ENCODE measurements around the gene CEBPE.

The CEBPE gene

DNA sequence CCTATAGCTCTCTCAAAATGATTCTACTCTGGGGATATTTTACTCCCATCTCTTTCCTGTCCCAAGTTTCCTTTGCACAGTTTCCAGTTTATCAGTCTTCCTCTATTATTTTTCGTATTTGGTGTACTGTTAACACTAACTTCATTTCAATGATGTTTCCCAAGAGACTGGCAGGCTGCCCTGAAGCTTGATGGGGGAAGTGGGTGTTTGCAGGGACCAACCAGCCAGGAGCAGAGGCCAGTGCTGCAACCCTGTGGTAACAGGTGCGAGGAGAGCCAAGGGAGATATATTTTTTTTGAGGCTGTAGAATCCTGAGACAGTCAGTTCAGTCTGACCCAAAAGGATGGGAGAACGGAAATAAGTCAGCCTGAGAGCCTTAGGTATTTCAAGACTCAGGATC is 11.8 kb upstream of the CEBPE start:
- DNase-seq (ENCODE audit: low read depth in 2 of 2): peak in 1 of 2 donors; percentile 62
- no peak overlapping the region for H3K4me3 ChIP-seq (replicated peaks in 1 of 2; ENCODE audit: low read depth in 2 of 2, low read length in 2 of 2)
- no peak for TF ChIP-seq CTCF (IDR thresholded peaks at IDR 0.05; ENCODE audit: low read depth, low read length)

DNA sequence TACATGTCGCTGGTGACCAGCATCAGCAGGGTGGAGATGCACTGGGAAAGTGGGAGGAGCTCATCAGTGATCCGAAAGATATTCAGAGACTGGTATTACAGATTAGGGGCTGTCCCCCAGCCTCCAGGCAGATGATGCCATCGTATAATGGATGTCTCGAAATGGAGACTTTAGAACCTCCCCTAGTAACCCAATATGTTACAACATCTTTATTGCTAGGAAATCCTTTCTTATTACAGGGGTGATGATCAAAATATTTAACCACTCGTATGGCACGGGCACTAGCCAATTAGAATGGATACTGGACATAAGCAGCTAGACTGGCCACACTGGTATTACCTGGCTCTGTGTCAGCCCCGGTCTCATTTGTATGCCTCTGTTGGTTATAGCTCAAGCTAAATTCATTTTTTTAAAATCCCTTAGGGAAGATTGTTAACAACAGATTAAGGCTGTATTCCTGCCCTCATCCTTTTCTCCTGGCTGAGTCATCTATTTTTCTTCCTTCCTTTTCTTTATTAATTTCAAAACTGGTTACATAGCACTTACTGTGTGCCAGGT is 10.8 kb upstream of the CEBPE start:
- no peak for DNase-seq (ENCODE audit: low read depth in 2 of 2)
- H3K4me3 ChIP-seq (replicated peaks in 1 of 2; ENCODE audit: low read depth in 2 of 2, low read length in 2 of 2): no peak overlapping the region
- no peak for TF ChIP-seq CTCF (IDR thresholded peaks at IDR 0.05; ENCODE audit: low read depth, low read length)

DNA sequence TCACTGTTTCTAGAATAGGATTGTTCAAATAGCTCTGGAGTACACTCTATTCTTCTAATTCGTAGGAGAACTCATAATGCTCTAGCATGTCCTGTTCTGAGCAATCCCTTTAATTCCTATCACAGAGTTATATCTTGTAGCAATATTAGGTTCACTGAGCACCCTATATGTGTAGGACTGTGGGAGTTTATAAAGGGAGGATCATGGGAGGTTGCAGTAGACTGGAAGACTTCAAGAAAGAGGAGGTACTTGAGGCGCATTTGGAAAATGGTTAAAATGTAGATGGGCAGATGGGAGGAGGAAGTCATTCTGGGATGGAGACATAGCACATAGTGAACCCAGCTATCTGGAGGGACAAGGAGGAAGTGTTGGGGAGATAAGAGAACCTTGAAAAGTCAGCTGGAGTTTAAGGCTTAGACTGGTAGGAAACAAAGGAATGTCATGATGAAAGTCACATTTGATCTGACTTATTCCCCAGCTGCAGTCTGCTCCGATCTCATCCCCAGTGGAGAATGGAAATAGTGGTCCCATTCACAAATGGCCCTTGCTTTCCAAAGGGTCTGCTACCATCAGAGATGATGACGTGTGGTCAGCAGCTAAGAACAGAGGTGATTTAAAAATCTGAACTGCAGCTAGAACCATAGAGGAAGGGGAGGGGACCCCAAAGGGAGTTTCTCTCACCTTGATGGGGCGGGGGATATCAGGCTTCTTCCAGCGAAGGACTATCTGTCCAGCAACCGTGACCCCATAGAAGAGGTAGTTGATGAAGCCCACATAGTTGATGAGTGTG is 10.1 kb upstream of the CEBPE start:
- no peak overlapping the region for H3K4me3 ChIP-seq (replicated peaks in 1 of 2; ENCODE audit: low read depth in 2 of 2, low read length in 2 of 2)
- no peak for DNase-seq (ENCODE audit: low read depth in 2 of 2)
- no peak for TF ChIP-seq CTCF (IDR thresholded peaks at IDR 0.05; ENCODE audit: low read depth, low read length)

GRCh38 chr14:23127861-23128260 is 8.8 kb upstream of the CEBPE start:
- no peak for DNase-seq (ENCODE audit: low read depth in 2 of 2)
- H3K4me3 ChIP-seq (replicated peaks in 1 of 2; ENCODE audit: low read depth in 2 of 2, low read length in 2 of 2): no peak overlapping the region
- no peak for TF ChIP-seq CTCF (IDR thresholded peaks at IDR 0.05; ENCODE audit: low read depth, low read length)

GRCh38 chr14:23126548-23127278 is 7.7 kb upstream of the CEBPE start:
- no peak for DNase-seq (ENCODE audit: low read depth in 2 of 2)
- no peak overlapping the region for H3K4me3 ChIP-seq (replicated peaks in 1 of 2; ENCODE audit: low read depth in 2 of 2, low read length in 2 of 2)
- no peak for TF ChIP-seq CTCF (IDR thresholded peaks at IDR 0.05; ENCODE audit: low read depth, low read length)

DNA sequence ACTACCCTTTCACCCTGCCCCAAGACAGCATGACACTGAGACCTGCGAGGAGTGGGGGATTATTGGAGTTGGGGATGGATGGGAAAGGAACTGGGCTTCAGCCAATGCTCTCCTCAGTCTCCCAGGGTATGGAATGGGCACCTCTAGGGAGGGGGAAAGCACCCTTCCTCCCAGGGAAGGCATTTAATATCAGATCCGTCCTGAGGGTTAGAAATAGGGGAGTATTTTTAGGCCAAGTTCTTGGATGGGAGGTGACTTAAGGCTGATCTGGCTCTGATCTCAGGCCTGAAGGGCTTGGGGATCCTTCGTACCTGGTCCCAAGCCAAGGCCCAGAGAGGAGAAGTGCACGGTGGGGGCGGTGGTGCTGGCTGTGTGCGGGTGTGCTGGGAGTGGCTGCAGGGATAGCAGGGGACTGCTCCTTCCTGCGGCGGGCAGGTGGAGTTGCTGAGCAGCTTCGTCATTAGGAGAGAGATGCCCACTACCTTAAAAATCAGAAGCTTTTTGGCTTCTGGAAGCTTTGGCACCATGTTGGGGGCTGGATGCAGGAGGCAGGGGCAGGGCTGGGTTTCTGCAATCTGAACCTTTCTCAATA is 7.0 kb upstream of the CEBPE start:
- no peak for TF ChIP-seq CTCF (IDR thresholded peaks at IDR 0.05; ENCODE audit: low read depth, low read length)
- no peak overlapping the region for H3K4me3 ChIP-seq (replicated peaks in 1 of 2; ENCODE audit: low read depth in 2 of 2, low read length in 2 of 2)
- no peak for DNase-seq (ENCODE audit: low read depth in 2 of 2)

Measured in cardiac fibroblast (primary cell).